PC-9 (cell line): ENCODE results near the gene SEC11A. TPM values are rescaled to one million over a fixed set of nuclear protein-coding genes. Genes with fewer than 3 reads are reported as not detected.

ENCODE experiments used
- BruUV-seq: library from RNA; stranded (reverse); fragments of 400-500 nt; replicated peaks from 2 replicates; lab custom pipeline; 2021; lab: Mats Ljungman, UMichigan
- CTCF ChIA-PET: fragments of 300-600 bp; sonication (Branson Sonifier 250); formaldehyde crosslinking; loops from one replicate; lab custom pipeline; 2022; ENCODE audit warnings: antibody characterized with exemption; lab: Charles Lee
- POLR2A ChIA-PET: fragments of 300-600 bp; sonication (Branson Sonifier 250); formaldehyde crosslinking; loops from one replicate; lab custom pipeline; 2022; ENCODE audit warnings: antibody characterized with exemption; ENCODE audit not compliant: unreplicated experiment; lab: Charles Lee
- DNase-seq, 2 experiments: peaks; one replicate each; pipeline versions ENCODE4 v3.0.0 to v3.0.0-alpha.2; 2015 to 2022; ENCODE audit warnings: mixed read lengths in 1 of 2
- H2AFZ ChIP-seq: fragments of 200-600 bp; sonication (generic); 2 replicates; pipeline ENCODE4 v1.8.1; 2017; ENCODE audit warnings: antibody characterized with exemption
- H3F3A ChIP-seq: fragments of 200-600 bp; sonication (generic); 2 replicates; pipeline ENCODE4 v1.8.1; 2017; ENCODE audit warnings: antibody characterized with exemption, mild to moderate bottlenecking, low read depth; ENCODE audit not compliant: insufficient read depth
- H3K27ac ChIP-seq: fragments of 200-600 bp; sonication (generic); 2 replicates; pipeline ENCODE4 v1.6.1; 2016; ENCODE audit warnings: mixed run types
- H3K27me3 ChIP-seq: fragments of 200-600 bp; sonication (generic); 2 replicates; pipeline ENCODE4 v1.6.1; 2016; ENCODE audit warnings: low read depth, mixed run types; ENCODE audit not compliant: insufficient read depth
- H3K36me3 ChIP-seq: fragments of 200-600 bp; sonication (generic); 2 replicates; pipeline ENCODE4 v1.6.1; 2016; ENCODE audit warnings: low read depth, mixed run types
- H3K4me1 ChIP-seq: fragments of 200-600 bp; sonication (generic); replicated peaks from 2 replicates; pipeline ENCODE4 v1.6.1; 2016; ENCODE audit warnings: mixed run types; ENCODE audit not compliant: insufficient read depth
- H3K4me2 ChIP-seq: fragments of 200-600 bp; sonication (generic); 2 replicates; pipeline ENCODE4 v1.6.1; 2017; ENCODE audit warnings: mixed run types
- H3K4me3 ChIP-seq: fragments of 200-600 bp; sonication (generic); 2 replicates; pipeline ENCODE4 v1.6.1; 2016; ENCODE audit warnings: mixed run types
- H3K79me2 ChIP-seq: fragments of 200-600 bp; sonication (generic); 2 replicates; pipeline ENCODE4 v1.6.1; 2017; ENCODE audit warnings: low read depth, mixed run types
- H3K9me2 ChIP-seq: fragments of 200-600 bp; sonication (generic); 2 replicates; pipeline ENCODE4 v1.8.1; 2017; ENCODE audit warnings: mild to moderate bottlenecking; ENCODE audit not compliant: insufficient read depth
- H3K9me3 ChIP-seq: fragments of 200-600 bp; sonication (generic); 2 replicates; pipeline ENCODE4 v1.8.1; 2016; ENCODE audit warnings: low read depth; ENCODE audit not compliant: insufficient read depth
- H4K20me1 ChIP-seq: fragments of 200-600 bp; sonication (generic); 2 replicates; pipeline ENCODE4 v1.8.1; 2017; ENCODE audit not compliant: insufficient read depth
- CTCF ChIP-seq: fragments of 200-600 bp; sonication (generic); conservative IDR thresholded peaks from 2 replicates; pipeline ENCODE4 v1.6.1; 2017; ENCODE audit warnings: mixed run types, antibody characterized with exemption, mild to moderate bottlenecking, moderate library complexity
- EZH2 ChIP-seq: fragments of 200-600 bp; sonication (generic); IDR thresholded peaks from 2 replicates; pipeline ENCODE4 v1.8.0; 2017; ENCODE audit warnings: antibody characterized with exemption, low read depth
- intact Hi-C: fragments of 100-400 bp; cut with micrococcal nuclease; formaldehyde crosslinking; loops from one replicate; pipeline ENCODE4 v1.10.0; 2022; ENCODE audit not compliant: unreplicated experiment
- total RNA-seq: library from RNA; stranded (reverse); gene quantifications from 2 replicates; pipeline ENCODE4 v1.2.3, GENCODE V29; 2021

Gene SEC11A
- total RNA-seq, 1 experiment from 2014 or later = 174 TPM

GRCh38 chr15:84668221-84668982 is 47.5 kb downstream of the SEC11A start:
- H3K27me3 ChIP-seq = no peaks in the 10 kb centered on the region
- H4K20me1 ChIP-seq = no peaks in the 10 kb centered on the region
- H3K9me3 ChIP-seq = no peaks in the 10 kb centered on the region
- H3K79me2 ChIP-seq = no peaks in the 10 kb centered on the region
- TF ChIP-seq CTCF (no peak), EZH2 (no peak)
- no peak overlapping the region for H3K4me2 ChIP-seq
- H2AFZ ChIP-seq = no peak overlapping the region
- no TSS peak for BruUV-seq
- no peak overlapping the region for H3K4me3 ChIP-seq
- no peak for DNase-seq
- H3K4me1 ChIP-seq = no peaks in the 10 kb centered on the region
- ChIA-PET POLR2A (no interaction called here), CTCF (no interaction called here)
- no peak overlapping the region for H3K27ac ChIP-seq
- H3K36me3 ChIP-seq = peaks cover 38% of the 10 kb centered on the region
- H3F3A ChIP-seq = peaks cover 20% of the 10 kb centered on the region; the same call in 1 of the 2 replicates
- H3K9me2 ChIP-seq = no peaks in the 10 kb centered on the region
- intact Hi-C loops = no loop called here

- H3K4me3 ChIP-seq = no peak overlapping the region
- no peak overlapping the region for H3K27ac ChIP-seq
- H3K4me2 ChIP-seq = no peak overlapping the region
- intact Hi-C loops = no loop called here
- no peak for DNase-seq
- TF ChIP-seq CTCF = no peak
- TF ChIP-seq EZH2 = no peak
- no peaks in the 10 kb centered on the region for H3K27me3 ChIP-seq
- H3K4me1 ChIP-seq = no peaks in the 10 kb centered on the region
- H3K9me2 ChIP-seq = no peaks in the 10 kb centered on the region
- no peaks in the 10 kb centered on the region for H3K9me3 ChIP-seq
- BruUV-seq = no TSS peak
- H3F3A ChIP-seq = peaks cover 26% of the 10 kb centered on the region; the same call in 1 of the 2 replicates
- ChIA-PET POLR2A (no interaction called here), CTCF (no interaction called here)
- no peaks in the 10 kb centered on the region for H4K20me1 ChIP-seq
- no peak overlapping the region for H2AFZ ChIP-seq
- peaks cover 38% of the 10 kb centered on the region for H3K36me3 ChIP-seq
- H3K79me2 ChIP-seq = no peaks in the 10 kb centered on the region
Measured at GRCh38 chr15:84666373-84666772, 49.6 kb downstream of the SEC11A start.

- Histone ChIP-seq H3K27ac (no peak overlapping the region), H3K36me3 (0 out of 2 replicates have a peak, but pooled peaks cover 3% of the 10 kb centered on the region), H4K20me1 (no peaks in the 10 kb centered on the region), H3K4me3 (no peak overlapping the region), H3K9me3 (no peaks in the 10 kb centered on the region), H3K79me2 (0 out of 2 replicates have a peak, but pooled peaks cover 3% of the 10 kb centered on the region), H3K27me3 (no peaks in the 10 kb centered on the region), H2AFZ (no peak overlapping the region), H3K9me2 (no peaks in the 10 kb centered on the region), H3K4me2 (no peak overlapping the region), H3K4me1 (peaks cover 21% of the 10 kb centered on the region), H3F3A (peaks cover 56% of the 10 kb centered on the region; the same call in 1 of the 2 replicates)
- POLR2A ChIA-PET = interaction anchor here (0.7 kb wide), 1 partner anchor 10 kb away, joined by 6 read pairs; no protein-coding TSS in a partner anchor
- intact Hi-C loops = no loop called here
- no peak for DNase-seq
- TF ChIP-seq EZH2 (no peak), CTCF (no peak)
- CTCF ChIA-PET = no interaction called here
- BruUV-seq = no TSS peak
Measured at GRCh38 chr15:84661001-84661400, 54.9 kb downstream of the SEC11A start.
